HG02763 (cell line): ENCODE data around the gene NME2.

ENCODE experiments used
- ATAC-seq: cut with Tn5 transposase; IDR thresholded peaks from one replicate; pipeline ENCODE4 v1.9.1; 2021; ENCODE audit warnings: mild to moderate bottlenecking, moderate library complexity; ENCODE audit not compliant: unreplicated experiment

The NME2 gene

DNA sequence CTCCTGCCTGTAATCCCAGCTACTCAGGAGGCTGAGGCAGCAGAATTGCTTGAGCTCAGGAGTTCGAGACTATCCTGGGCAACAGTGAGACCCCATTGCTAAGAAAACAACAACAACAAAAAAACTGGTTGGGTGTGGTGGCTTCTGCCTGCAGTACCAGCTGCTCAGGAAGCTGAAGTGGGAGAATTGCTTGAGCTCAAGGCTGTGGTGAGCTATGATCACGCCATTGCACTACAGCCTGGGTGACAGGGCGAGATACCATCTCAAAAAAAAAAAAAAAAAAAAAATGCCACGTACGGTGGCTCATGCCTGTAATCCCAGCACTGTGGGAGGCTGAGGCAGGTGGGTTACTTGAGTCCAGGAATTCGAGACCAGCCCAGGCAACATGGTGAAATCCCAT, 34.1 kb downstream of the NME2 start:
- ATAC-seq, result no peak

DNA sequence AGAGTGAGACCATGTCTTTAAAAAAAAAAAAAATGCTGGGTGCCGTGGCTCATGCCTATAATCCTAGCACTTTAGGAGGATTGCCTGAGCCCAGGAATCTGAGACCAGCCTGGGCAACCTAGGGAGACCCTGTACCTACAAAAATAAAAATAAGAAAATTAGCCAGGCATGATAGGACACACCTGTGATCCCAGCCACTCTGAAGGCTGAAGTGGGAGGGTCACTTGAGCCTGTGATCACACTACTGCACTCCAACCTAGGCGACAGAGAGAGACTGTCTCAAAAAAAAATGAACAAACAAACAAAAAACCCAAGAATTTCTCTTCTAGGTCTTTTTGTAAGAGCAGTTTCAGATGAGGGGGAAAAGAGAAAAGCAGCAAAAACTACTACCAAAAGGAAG, 34.6 kb downstream of the NME2 start:
- no peak for ATAC-seq

DNA sequence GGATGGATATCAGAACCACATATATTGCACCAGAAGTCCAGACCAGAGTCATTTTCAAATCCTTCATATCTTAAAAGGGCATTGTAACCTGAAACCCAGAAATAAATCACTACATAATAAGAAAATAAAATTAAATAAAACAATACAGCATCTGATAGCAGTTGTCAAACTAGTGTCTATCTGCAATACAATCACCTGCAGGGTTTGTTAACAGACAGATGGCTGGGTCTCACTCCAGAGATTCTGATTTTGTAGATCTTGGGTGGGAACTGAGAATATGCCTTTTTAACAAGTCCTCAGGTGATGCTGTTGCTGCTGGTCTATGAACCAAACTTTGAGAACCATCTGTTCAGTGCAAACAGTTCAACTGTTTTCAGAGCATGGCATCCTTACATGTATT, 37.6 kb downstream of the NME2 start:
- no peak for ATAC-seq

DNA sequence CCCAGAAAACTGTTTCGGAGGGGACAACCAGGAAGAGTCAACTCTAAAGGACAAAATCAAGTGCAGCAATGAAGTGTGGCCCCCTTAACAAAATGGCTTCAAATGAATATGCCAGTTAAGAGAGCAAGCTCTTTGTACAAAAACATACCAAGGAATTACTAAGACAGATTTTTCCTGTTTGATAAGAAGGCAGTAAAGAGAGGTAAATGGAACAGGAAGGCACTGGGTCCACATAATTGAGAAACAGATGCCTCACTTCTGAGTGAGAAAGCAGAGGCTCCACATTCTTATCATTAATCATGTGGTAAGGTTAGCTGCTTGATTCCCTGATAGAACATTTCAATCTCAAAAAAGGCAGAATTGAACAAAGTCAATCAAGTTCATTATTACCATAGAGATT, 48.7 kb downstream of the NME2 start:
- no peak for ATAC-seq

DNA sequence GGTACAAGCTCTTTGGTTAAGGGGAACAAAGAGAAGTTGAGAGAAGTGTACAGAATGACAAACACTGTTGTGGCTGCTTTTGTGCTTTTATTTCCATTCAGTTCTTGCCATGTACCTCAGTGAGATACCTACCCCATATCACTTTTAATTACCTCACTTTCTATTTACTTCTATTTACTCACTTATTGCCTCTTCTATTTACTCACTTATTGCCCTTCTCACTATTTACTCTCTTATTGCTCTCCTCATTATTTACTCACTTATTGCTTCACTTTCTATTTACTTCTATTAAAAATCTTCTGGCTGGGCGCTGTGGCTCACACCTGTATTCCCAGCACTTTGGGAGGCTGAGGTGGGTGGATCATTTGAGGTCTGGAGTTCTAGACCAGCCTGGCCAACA, 51.7 kb downstream of the NME2 start:
- ATAC-seq, result no peak

DNA sequence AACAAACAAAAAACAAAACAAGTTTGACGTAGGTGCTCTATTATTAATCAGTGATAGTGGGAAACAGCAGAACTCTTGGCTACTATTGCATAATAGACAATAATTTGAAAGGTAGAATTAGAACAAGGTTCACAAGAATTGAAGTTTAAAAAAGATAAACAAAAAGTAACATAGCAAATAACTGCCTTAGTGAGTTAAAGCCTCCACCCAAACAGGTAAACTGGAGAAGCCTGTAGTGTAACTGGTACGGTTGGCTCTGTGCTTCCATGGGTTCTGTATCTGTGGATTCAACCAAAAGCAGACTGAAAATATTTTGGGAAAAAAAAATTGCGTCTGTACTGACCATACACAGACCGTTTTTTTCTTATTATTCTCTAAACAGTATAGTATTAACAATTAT, 55.1 kb downstream of the NME2 start:
- ATAC-seq, result no peak
